CD14-positive monocyte (primary cell): ENCODE data around the gene SPC24. TPM values are rescaled to one million over a fixed set of nuclear protein-coding genes. Genes with fewer than 3 reads are reported as not detected.
A peak's percentile ranks its signal among the peaks of the same experiment; 100 is the strongest.

Experiments
- DNase-seq, 3 donors: peaks; one replicate each; pipeline ENCODE4 v3.0.0-alpha.2; 2011 to 2022
- H2AFZ ChIP-seq: 2 replicates; pipeline ENCODE4 v1.6.0; 2012; ENCODE audit warnings: mild to moderate bottlenecking, low read depth, low read length, inconsistent platforms; ENCODE audit not compliant: insufficient read depth, poor library complexity, severe bottlenecking
- H3K27ac ChIP-seq, 2 donors: 1 replicate in 1 of 2; 2 replicates in 1 of 2; pipeline ENCODE4 v1.5.1; 2012 to 2013; ENCODE audit warnings: low read length in 2 of 2, control low read depth in 1 of 2, inconsistent platforms in 1 of 2, low read depth in 1 of 2, mild to moderate bottlenecking in 1 of 2
- H3K27me3 ChIP-seq, 2 donors: one replicate each; pipeline versions ENCODE4 v1.6.0 to v1.6.1; 2011 to 2013; ENCODE audit warnings: low read length in 2 of 2; ENCODE audit not compliant: control insufficient read depth in 2 of 2, insufficient read depth in 2 of 2
- H3K36me3 ChIP-seq, 2 donors: replicated peaks in 1 of 2; 1 replicate in 1 of 2; 2 replicates in 1 of 2; pipeline versions ENCODE4 v1.5.1 to v1.6.1; 2012 to 2013; ENCODE audit warnings: low read length in 2 of 2, control low read depth in 1 of 2, inconsistent platforms in 1 of 2, mild to moderate bottlenecking in 1 of 2; ENCODE audit not compliant: insufficient read depth in 2 of 2, control insufficient read depth in 1 of 2
- H3K4me1 ChIP-seq, 2 donors: 1 replicate in 1 of 2; 2 replicates in 1 of 2; pipeline versions ENCODE4 v1.5.1 to v1.6.1; 2012 to 2013; ENCODE audit warnings: low read length in 2 of 2, control low read depth in 1 of 2, inconsistent platforms in 1 of 2, mild to moderate bottlenecking in 1 of 2, moderate library complexity in 1 of 2; ENCODE audit not compliant: insufficient read depth in 2 of 2, control insufficient read depth in 1 of 2
- H3K4me2 ChIP-seq: replicated peaks from 2 replicates; pipeline ENCODE3; 2012; ENCODE audit warnings: low read length, moderate library complexity, mild to moderate bottlenecking; ENCODE audit not compliant: poor library complexity, severe bottlenecking; ENCODE audit errors: extremely low read depth
- H3K4me3 ChIP-seq, 3 experiments: fragments of 200-600 bp in 1 of 3; sonication (generic) in 1 of 3; replicated peaks in 1 of 3; 1 replicate in 2 of 3; 2 replicates in 1 of 3; pipeline ENCODE4 v1.5.1; 2011 to 2013; ENCODE audit warnings: low read length in 3 of 3, mild to moderate bottlenecking in 3 of 3, control low read depth in 2 of 3, low read depth in 2 of 3, inconsistent platforms in 1 of 3, moderate library complexity in 1 of 3
- H3K79me2 ChIP-seq: 2 replicates; pipeline ENCODE4 v1.6.0; 2012; ENCODE audit warnings: mild to moderate bottlenecking, control low read depth, inconsistent platforms, low read length, moderate library complexity; ENCODE audit not compliant: insufficient read depth
- H3K9ac ChIP-seq: 2 replicates; pipeline ENCODE4 v1.6.0; 2017; ENCODE audit warnings: low read length, mild to moderate bottlenecking; ENCODE audit not compliant: insufficient read depth, poor library complexity, severe bottlenecking
- H3K9me3 ChIP-seq, 2 donors: replicated peaks in 1 of 2; 1 replicate in 1 of 2; 2 replicates in 1 of 2; pipeline versions ENCODE4 v1.5.1 to v1.6.1; 2012 to 2013; ENCODE audit warnings: low read length in 2 of 2, control low read depth in 1 of 2; ENCODE audit not compliant: control insufficient read depth in 1 of 2, insufficient read depth in 1 of 2
- H4K20me1 ChIP-seq: 2 replicates; pipeline ENCODE4 v1.6.0; 2012; ENCODE audit warnings: mild to moderate bottlenecking, low read length, control low read depth, moderate library complexity; ENCODE audit not compliant: insufficient read depth
- H3K27ac Mint-ChIP-seq, 7 donors: one replicate each; pipeline ENCODE4 v1.8.0; 2020; ENCODE audit warnings: mild to moderate bottlenecking in 7 of 7, mixed read lengths in 7 of 7, moderate library complexity in 6 of 7, inconsistent platforms in 2 of 7
- H3K27me3 Mint-ChIP-seq, 3 donors: one replicate each; pipeline ENCODE4 v1.8.0; 2021 to 2022; ENCODE audit warnings: low read depth in 3 of 3, mild to moderate bottlenecking in 3 of 3, mixed read lengths in 3 of 3, moderate library complexity in 3 of 3, inconsistent platforms in 1 of 3
- H3K36me3 Mint-ChIP-seq, 2 donors: one replicate each; pipeline ENCODE4 v1.8.0; 2020; ENCODE audit warnings: mixed read lengths in 2 of 2, inconsistent platforms in 1 of 2, mild to moderate bottlenecking in 1 of 2
- H3K4me1 Mint-ChIP-seq: one replicate; pipeline ENCODE4 v1.8.0; 2020; ENCODE audit warnings: mild to moderate bottlenecking, mixed read lengths
- H3K4me3 Mint-ChIP-seq, 2 donors: one replicate each; pipeline ENCODE4 v1.8.0; 2020; ENCODE audit warnings: mild to moderate bottlenecking in 2 of 2, mixed read lengths in 2 of 2, moderate library complexity in 1 of 2
- H3K9me3 Mint-ChIP-seq, 7 donors: one replicate each; pipeline ENCODE4 v1.8.0; 2020 to 2022; ENCODE audit warnings: mixed read lengths in 7 of 7, mild to moderate bottlenecking in 6 of 7, moderate library complexity in 6 of 7, inconsistent platforms in 2 of 7
- WGBS: methylation state at CpG from one replicate; pipeline ENCODE4 v1.1.5; 2013; ENCODE audit warnings: missing lambda C conversion rate; ENCODE audit not compliant: insufficient coverage; 5-methylcytosine and 5-hydroxymethylcytosine counted together
- intact Hi-C, 2 donors: fragments of 100-400 bp; cut with micrococcal nuclease; formaldehyde crosslinking; loops; one replicate each; pipeline versions ENCODE4 v1.15.0 to v1.15.1; 2023
- polyA plus RNA-seq, 3 donors: library from polyadenylated mRNA; depleted of rRNA in 1 of 3; unstranded in 2 of 3; stranded (reverse) in 1 of 3; fragments of 300-500 nt in 2 of 3; fragments of >200 nt in 1 of 3; fragmentation: Illumina TruSeq in 2 of 3; gene quantifications; 1 replicate in 2 of 3; 2 replicates in 1 of 3; pipeline ENCODE4 v1.2.3, GENCODE V29; 2012 to 2021
- TF ChIP-seq, protein P1 (sequence below): fragments of 200-600 bp; IDR thresholded peaks from one replicate; pipeline ENCODE4 v1.8.0; 2022; ENCODE audit warnings: antibody characterized with exemption, mild to moderate bottlenecking

Gene SPC24
- polyA plus RNA-seq, 3 donors: 0.27 TPM; not detected in 2

DNA sequence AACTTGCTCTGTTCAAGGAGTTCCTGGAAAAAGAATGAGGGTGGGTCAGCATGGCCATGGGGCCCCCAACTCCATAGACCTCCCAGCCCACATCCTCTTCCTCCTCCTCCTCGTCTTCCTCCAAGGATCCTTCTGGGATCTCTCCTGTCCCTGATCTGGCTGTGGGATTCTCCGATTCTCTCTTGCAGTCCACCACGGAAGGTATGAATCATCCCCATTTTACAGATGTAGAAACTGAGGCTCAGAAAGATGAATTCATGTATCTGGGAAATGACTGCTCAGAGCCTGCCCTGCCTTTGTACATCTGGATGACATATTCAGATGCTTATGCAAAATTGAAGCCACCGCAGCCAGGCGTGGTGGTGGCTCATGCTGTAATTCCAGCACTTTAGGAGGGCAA is 43.9 kb upstream of the SPC24 start:
- H3K4me3 Mint-ChIP-seq: no peak overlapping the region
- H3K4me1 ChIP-seq: peaks cover 22 to 40% of the 10 kb centered on the region in 2 donors
- no peak overlapping the region for H3K4me3 ChIP-seq
- H3K9me3 Mint-ChIP-seq: peaks cover 0 to 2% (median 0%) of the 10 kb centered on the region in 7 donors
- peak overlapping the region in 1 of 7 donors; percentile 21 for H3K27ac Mint-ChIP-seq
- H4K20me1 ChIP-seq: no peaks in the 10 kb centered on the region
- H3K36me3 Mint-ChIP-seq: peaks cover 0 to 3% of the 10 kb centered on the region in 2 donors
- peaks cover 0 to 5% of the 10 kb centered on the region in 2 donors for H3K27me3 ChIP-seq
- no peak overlapping the region for H3K4me2 ChIP-seq
- intact Hi-C loops: loop anchor here in 1 of 2 donors (5.0 kb wide), 1 partner anchor 42 kb away; the partner anchor contains the start of gene SPC24
- H3K9me3 ChIP-seq: no peaks in the 10 kb centered on the region
- TF ChIP-seq, protein P1, sequence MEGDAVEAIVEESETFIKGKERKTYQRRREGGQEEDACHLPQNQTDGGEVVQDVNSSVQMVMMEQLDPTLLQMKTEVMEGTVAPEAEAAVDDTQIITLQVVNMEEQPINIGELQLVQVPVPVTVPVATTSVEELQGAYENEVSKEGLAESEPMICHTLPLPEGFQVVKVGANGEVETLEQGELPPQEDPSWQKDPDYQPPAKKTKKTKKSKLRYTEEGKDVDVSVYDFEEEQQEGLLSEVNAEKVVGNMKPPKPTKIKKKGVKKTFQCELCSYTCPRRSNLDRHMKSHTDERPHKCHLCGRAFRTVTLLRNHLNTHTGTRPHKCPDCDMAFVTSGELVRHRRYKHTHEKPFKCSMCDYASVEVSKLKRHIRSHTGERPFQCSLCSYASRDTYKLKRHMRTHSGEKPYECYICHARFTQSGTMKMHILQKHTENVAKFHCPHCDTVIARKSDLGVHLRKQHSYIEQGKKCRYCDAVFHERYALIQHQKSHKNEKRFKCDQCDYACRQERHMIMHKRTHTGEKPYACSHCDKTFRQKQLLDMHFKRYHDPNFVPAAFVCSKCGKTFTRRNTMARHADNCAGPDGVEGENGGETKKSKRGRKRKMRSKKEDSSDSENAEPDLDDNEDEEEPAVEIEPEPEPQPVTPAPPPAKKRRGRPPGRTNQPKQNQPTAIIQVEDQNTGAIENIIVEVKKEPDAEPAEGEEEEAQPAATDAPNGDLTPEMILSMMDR: no peak
- WGBS: 60% methylated on average over 3 of the region's 5 CpGs
- no peak overlapping the region for H2AFZ ChIP-seq
- H3K4me1 Mint-ChIP-seq: peaks cover 30% of the 10 kb centered on the region
- no peak overlapping the region for H3K9ac ChIP-seq
- no peak overlapping the region for H3K27ac ChIP-seq
- no peaks in the 10 kb centered on the region for H3K79me2 ChIP-seq
- H3K27me3 Mint-ChIP-seq: peaks cover 3 to 26% (median 10%) of the 10 kb centered on the region in 3 donors
- H3K36me3 ChIP-seq: no peaks in the 10 kb centered on the region
- DNase-seq: no peak

- peaks cover 0 to 2% (median 0%) of the 10 kb centered on the region in 7 donors for H3K9me3 Mint-ChIP-seq
- TF ChIP-seq, protein P1: no peak
- H4K20me1 ChIP-seq: no peaks in the 10 kb centered on the region
- DNase-seq: no peak
- H3K4me1 Mint-ChIP-seq: peaks cover 30% of the 10 kb centered on the region
- H3K36me3 ChIP-seq: no peaks in the 10 kb centered on the region
- H3K79me2 ChIP-seq: no peaks in the 10 kb centered on the region
- no peak overlapping the region for H2AFZ ChIP-seq
- no peak overlapping the region for H3K4me3 ChIP-seq
- intact Hi-C loops: loop anchor here in 1 of 2 donors (5.0 kb wide), 1 partner anchor 42 kb away; the partner anchor contains the start of gene SPC24
- H3K4me1 ChIP-seq: peaks cover 22 to 39% of the 10 kb centered on the region in 2 donors
- no peak overlapping the region for H3K27ac ChIP-seq
- peaks cover 0 to 23% (median 10%) of the 10 kb centered on the region in 3 donors for H3K27me3 Mint-ChIP-seq
- H3K4me2 ChIP-seq: no peak overlapping the region
- WGBS: 43% methylated on average over 3 of the region's 7 CpGs
- H3K36me3 Mint-ChIP-seq: peaks cover 0 to 3% of the 10 kb centered on the region in 2 donors
- no peak overlapping the region for H3K4me3 Mint-ChIP-seq
- H3K9me3 ChIP-seq: no peaks in the 10 kb centered on the region
- H3K27me3 ChIP-seq: peaks cover 0 to 5% of the 10 kb centered on the region in 2 donors
- H3K9ac ChIP-seq: no peak overlapping the region
- H3K27ac Mint-ChIP-seq: peak overlapping the region in 2 of 7 donors; percentile 50 to 57
These were observed 43.3 kb upstream of the SPC24 start for GRCh38 chr19:11198769-11199424.
